HepG2 (cell line): ENCODE results near the gene GCM1. TPM values are rescaled to one million over a fixed set of nuclear protein-coding genes. Genes with fewer than 3 reads are reported as not detected.
A peak's percentile ranks its signal among the peaks of the same experiment; 100 is the strongest.

Experiments used
- AHR ChIP-seq: IDR thresholded peaks from 2 replicates; pipeline ENCODE4 v1.6.1; 2018; ENCODE audit warnings: missing genetic modification reagents, missing compliant biosample characterization
- CBX2 ChIP-seq, 2 experiments: fragments of 200-600 bp in 1 of 2; sonication (generic); formaldehyde crosslinking in 1 of 2; IDR thresholded peaks; 2 replicates each; pipeline versions ENCODE4 v1.7.0 to v1.8.1; 2018 to 2022; ENCODE audit warnings: low read depth in 2 of 2, low read length in 1 of 2, mild to moderate bottlenecking in 1 of 2, missing genetic modification reagents in 1 of 2
- DBP ChIP-seq: sonication (generic); formaldehyde crosslinking; IDR thresholded peaks from 2 replicates; pipeline ENCODE4 v1.4.0; 2020; ENCODE audit warnings: missing genetic modification reagents; ENCODE audit errors: not compliant biosample characterization
- ELF4 ChIP-seq: sonication (generic); formaldehyde crosslinking; IDR thresholded peaks from 2 replicates; pipeline ENCODE4 v1.5.0; 2020; ENCODE audit warnings: missing genetic modification reagents, mild to moderate bottlenecking, moderate library complexity, borderline replicate concordance
- FOXK1 ChIP-seq: sonication (generic); formaldehyde crosslinking; IDR thresholded peaks from 2 replicates; pipeline ENCODE4 v1.4.0; 2020; ENCODE audit warnings: low read depth, missing genetic modification reagents, borderline replicate concordance
- FOXO1 ChIP-seq: sonication (generic); formaldehyde crosslinking; IDR thresholded peaks from 2 replicates; pipeline ENCODE4 v1.4.0; 2020; ENCODE audit warnings: missing genetic modification reagents
- FOXO4 ChIP-seq: sonication (generic); formaldehyde crosslinking; conservative IDR thresholded peaks from 2 replicates; pipeline ENCODE4 v1.8.1; 2023; ENCODE audit warnings: missing genetic modification reagents
- FOXP1 ChIP-seq, 2 experiments: fragments of 450-650 bp in 1 of 2; IDR thresholded peaks; 2 replicates each; pipeline ENCODE4 v1.6.1; 2017 to 2018; ENCODE audit warnings: antibody characterized with exemption in 1 of 2
- HNF4A ChIP-seq: sonication (generic); formaldehyde crosslinking; IDR thresholded peaks from 2 replicates; pipeline ENCODE4 v1.4.0; 2020; ENCODE audit warnings: missing genetic modification reagents
- ISL2 ChIP-seq: sonication (generic); formaldehyde crosslinking; IDR thresholded peaks from 2 replicates; pipeline ENCODE4 v1.5.0; 2020; ENCODE audit warnings: missing genetic modification reagents
- KDM4B ChIP-seq: sonication (generic); formaldehyde crosslinking; IDR thresholded peaks from 2 replicates; pipeline ENCODE4 v1.4.0; 2020; ENCODE audit warnings: missing genetic modification reagents
- MIXL1 ChIP-seq: IDR thresholded peaks from 2 replicates; pipeline ENCODE4 v1.6.1; 2016
- NBN ChIP-seq: fragments of 450-650 bp; conservative IDR thresholded peaks from 2 replicates; pipeline ENCODE4 v1.6.1; 2017
- TCF7L2 ChIP-seq: IDR thresholded peaks from 2 replicates; pipeline ENCODE4 v1.6.1; 2011; ENCODE audit warnings: mild to moderate bottlenecking, low read depth, low read length, moderate library complexity
- ZIK1 ChIP-seq: sonication (generic); formaldehyde crosslinking; IDR thresholded peaks from 2 replicates; pipeline ENCODE4 v1.5.0; 2020; ENCODE audit warnings: mild to moderate bottlenecking, low read depth, missing genetic modification reagents, borderline replicate concordance
- ZNF12 ChIP-seq: sonication (generic); formaldehyde crosslinking; IDR thresholded peaks from 2 replicates; pipeline ENCODE4 v1.5.0; 2020; ENCODE audit warnings: missing genetic modification reagents
- ZNF282 ChIP-seq: fragments of 450-650 bp; IDR thresholded peaks from 2 replicates; pipeline ENCODE4 v1.6.1; 2018; ENCODE audit not compliant: partially characterized antibody
- ZNF367 ChIP-seq: sonication (generic); formaldehyde crosslinking; IDR thresholded peaks from 2 replicates; pipeline ENCODE4 v1.4.0; 2020; ENCODE audit warnings: missing genetic modification reagents, borderline replicate concordance
- polyA plus RNA-seq, 8 experiments: library from polyadenylated mRNA; depleted of rRNA in 3 of 8; stranded (reverse) in 7 of 8; unstranded in 1 of 8; fragments of >200 nt; fragmentation: Illumina TruSeq in 4 of 8; extraction: Trizol in 4 of 8; gene quantifications; 2 replicates each; pipeline versions ENCODE4 v1.2.1 to v1.2.3, GENCODE V29; 2011 to 2016; ENCODE audit warnings: low read depth in 4 of 8, missing spikeins in 1 of 8, mixed read lengths in 1 of 8; ENCODE audit not compliant: insufficient read depth in 1 of 8
- total RNA-seq, 5 experiments: library from RNA; depleted of rRNA; stranded (reverse); fragments of >200 nt; fragmentation: Illumina TruSeq; extraction: Trizol; gene quantifications; 2 replicates each; pipeline ENCODE4 v1.2.3, GENCODE V29; 2016; ENCODE audit warnings: low read depth in 1 of 5
- TF ChIP-seq, protein P1 (sequence below), 2 experiments: sonication (generic) in 1 of 2; formaldehyde crosslinking in 1 of 2; IDR thresholded peaks; 2 replicates each; pipeline versions ENCODE4 v1.4.0 to v1.6.1; 2016 to 2020; ENCODE audit warnings: borderline replicate concordance in 1 of 2, low read depth in 1 of 2, mild to moderate bottlenecking in 1 of 2, missing genetic modification reagents in 1 of 2
- TF ChIP-seq, protein P2 (sequence below): IDR thresholded peaks from 2 replicates; pipeline ENCODE4 v1.6.1; 2016; ENCODE audit warnings: missing compliant biosample characterization, missing genetic modification reagents, borderline replicate concordance
- TF ChIP-seq, protein P3 (sequence below): sonication (generic); formaldehyde crosslinking; conservative IDR thresholded peaks from 2 replicates; pipeline ENCODE4 v1.4.0; 2020; ENCODE audit warnings: missing genetic modification reagents

Gene GCM1
- total and polyA plus RNA-seq, 2 of the 13 experiments (the other 11 are each of a cell fraction or from before 2014, with no cell fraction given): 0.04 to 0.13 TPM

DNA sequence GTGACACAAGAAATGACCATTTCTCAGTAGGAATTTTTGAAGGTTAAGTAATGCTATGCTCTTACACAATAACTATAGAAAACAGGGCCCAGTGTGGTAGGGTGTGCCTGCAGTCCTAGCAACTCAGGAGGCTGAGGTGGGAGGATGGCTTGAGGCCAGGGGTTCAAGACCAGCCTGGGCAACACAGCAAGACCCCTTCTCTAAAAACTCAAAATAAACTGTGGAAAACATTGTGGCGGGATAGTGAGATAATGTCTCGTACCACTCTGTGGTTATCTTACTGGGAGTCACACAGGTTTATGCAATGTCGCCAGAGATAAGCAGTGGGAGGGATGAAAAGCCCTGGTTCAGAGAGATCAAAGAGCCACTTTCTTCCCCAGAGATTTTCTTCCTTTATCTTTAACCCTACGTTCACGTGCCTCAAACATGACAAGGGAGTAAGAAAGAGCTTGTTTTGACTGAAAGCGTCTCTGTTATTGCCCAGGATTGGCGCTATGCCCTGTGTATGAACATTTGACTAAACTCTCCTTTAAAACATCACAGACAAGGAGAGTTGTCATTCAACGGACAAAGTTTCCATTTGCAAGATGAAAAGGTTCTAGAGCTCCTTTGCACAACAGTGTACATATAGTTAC is 13.9 kb downstream of the GCM1 start (continued):
- TF ChIP-seq, protein P1, sequence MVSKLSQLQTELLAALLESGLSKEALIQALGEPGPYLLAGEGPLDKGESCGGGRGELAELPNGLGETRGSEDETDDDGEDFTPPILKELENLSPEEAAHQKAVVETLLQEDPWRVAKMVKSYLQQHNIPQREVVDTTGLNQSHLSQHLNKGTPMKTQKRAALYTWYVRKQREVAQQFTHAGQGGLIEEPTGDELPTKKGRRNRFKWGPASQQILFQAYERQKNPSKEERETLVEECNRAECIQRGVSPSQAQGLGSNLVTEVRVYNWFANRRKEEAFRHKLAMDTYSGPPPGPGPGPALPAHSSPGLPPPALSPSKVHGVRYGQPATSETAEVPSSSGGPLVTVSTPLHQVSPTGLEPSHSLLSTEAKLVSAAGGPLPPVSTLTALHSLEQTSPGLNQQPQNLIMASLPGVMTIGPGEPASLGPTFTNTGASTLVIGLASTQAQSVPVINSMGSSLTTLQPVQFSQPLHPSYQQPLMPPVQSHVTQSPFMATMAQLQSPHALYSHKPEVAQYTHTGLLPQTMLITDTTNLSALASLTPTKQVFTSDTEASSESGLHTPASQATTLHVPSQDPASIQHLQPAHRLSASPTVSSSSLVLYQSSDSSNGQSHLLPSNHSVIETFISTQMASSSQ (IDR thresholded peaks at IDR 0.05; ENCODE audit: low read depth): peak; percentile 81
- TF ChIP-seq, protein P1 (CRISPR knock-in tag; IDR thresholded peaks at IDR 0.05; ENCODE audit: borderline replicate concordance): peak; percentile 94
- TF ChIP-seq FOXP1 (IDR thresholded peaks at IDR 0.05): no peak
- TF ChIP-seq FOXP1 (CRISPR knock-in tag; IDR thresholded peaks at IDR 0.05): peak; percentile 87
- peak; percentile 91; the same call in 1 of the 2 replicates for TF ChIP-seq FOXK1 (CRISPR knock-in tag)
- no peak for TF ChIP-seq ZNF282
- TF ChIP-seq CBX2 (IDR thresholded peaks at IDR 0.05; ENCODE audit: low read depth, low read length): no peak
- 0 out of 2 replicates have a peak, but pooled peaks have one; percentile 17 for TF ChIP-seq CBX2 (CRISPR knock-in tag; IDR thresholded peaks at IDR 0.05; ENCODE audit: low read depth)
- TF ChIP-seq ISL2 (CRISPR knock-in tag): peak; percentile 100
- peak; percentile 89; the same call in 1 of the 2 replicates for TF ChIP-seq ZNF12 (CRISPR knock-in tag)
- TF ChIP-seq, protein P2, sequence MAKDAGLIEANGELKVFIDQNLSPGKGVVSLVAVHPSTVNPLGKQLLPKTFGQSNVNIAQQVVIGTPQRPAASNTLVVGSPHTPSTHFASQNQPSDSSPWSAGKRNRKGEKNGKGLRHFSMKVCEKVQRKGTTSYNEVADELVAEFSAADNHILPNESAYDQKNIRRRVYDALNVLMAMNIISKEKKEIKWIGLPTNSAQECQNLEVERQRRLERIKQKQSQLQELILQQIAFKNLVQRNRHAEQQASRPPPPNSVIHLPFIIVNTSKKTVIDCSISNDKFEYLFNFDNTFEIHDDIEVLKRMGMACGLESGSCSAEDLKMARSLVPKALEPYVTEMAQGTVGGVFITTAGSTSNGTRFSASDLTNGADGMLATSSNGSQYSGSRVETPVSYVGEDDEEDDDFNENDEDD: peak; percentile 55
- no peak for TF ChIP-seq KDM4B (CRISPR knock-in tag)
- TF ChIP-seq FOXO4 (CRISPR knock-in tag): no peak
- no peak for TF ChIP-seq NBN
- TF ChIP-seq DBP: peak; percentile 25
- TF ChIP-seq TCF7L2: peak; percentile 98
- TF ChIP-seq ZNF367 (CRISPR knock-in tag): no peak
- peak; percentile 92 for TF ChIP-seq FOXO1
- TF ChIP-seq ZIK1 (CRISPR knock-in tag): no peak
- TF ChIP-seq HNF4A (CRISPR knock-in tag): peak; percentile 92
- TF ChIP-seq AHR (CRISPR knock-in tag): no peak; the same call in 1 of the 2 replicates
- peak; percentile 67 for TF ChIP-seq MIXL1 (CRISPR knock-in tag)
- no peak for TF ChIP-seq ELF4 (CRISPR knock-in tag)
- TF ChIP-seq, protein P3, sequence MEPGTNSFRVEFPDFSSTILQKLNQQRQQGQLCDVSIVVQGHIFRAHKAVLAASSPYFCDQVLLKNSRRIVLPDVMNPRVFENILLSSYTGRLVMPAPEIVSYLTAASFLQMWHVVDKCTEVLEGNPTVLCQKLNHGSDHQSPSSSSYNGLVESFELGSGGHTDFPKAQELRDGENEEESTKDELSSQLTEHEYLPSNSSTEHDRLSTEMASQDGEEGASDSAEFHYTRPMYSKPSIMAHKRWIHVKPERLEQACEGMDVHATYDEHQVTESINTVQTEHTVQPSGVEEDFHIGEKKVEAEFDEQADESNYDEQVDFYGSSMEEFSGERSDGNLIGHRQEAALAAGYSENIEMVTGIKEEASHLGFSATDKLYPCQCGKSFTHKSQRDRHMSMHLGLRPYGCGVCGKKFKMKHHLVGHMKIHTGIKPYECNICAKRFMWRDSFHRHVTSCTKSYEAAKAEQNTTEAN (CRISPR knock-in tag): peak; percentile 95
